ENCODE results near the gene GABRG3. TPM values are rescaled to one million over a fixed set of nuclear protein-coding genes. Genes with fewer than 3 reads are reported as not detected.

GABRG3 gene
- total and polyA plus RNA-seq, 2 donors (not counting 3 experiments of a cell fraction or from before 2014, with no cell fraction given) = not detected

DNA sequence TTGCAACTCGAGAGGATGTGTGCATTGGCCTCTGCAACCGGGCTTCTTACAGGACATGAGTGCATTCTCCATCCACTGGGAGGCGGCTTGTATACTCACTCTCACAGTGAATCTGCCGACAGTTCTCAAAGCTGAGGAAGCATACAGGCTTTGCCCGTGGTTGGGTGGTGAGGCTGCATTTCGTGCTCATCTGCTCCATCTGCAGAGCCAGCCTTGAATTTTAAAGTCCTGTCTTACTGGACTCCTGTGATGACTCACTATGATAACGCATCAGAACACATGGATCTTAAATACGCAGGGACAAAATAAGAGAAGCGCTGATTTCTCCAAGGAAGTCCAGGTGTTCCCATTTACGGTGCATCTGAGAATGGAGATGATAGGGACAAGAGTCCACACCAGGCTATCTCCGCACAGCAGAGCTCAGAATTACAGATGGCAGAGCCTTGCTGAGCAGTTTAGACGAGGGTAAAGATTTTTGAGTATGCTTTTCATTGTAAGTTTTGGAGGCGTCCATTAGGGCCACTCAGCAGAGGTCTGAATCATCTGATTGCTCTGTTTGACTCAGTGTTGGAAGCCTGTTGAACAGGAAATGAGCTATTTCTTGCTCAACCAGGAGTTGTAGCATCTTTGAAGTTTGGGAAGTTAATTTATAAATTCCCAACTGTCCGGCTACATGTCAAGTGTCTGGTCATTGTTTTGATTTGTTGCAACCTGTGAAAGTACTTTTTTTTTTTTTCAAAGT lies 87.1 kb downstream of the GABRG3 start:
- Histone ChIP-seq H3K9me1 (replicated peaks; ENCODE audit: control insufficient read depth, extremely low read depth, insufficient read depth, low read length) (no peaks in the 10 kb centered on the region), H3K79me2 (ENCODE audit: control insufficient read depth, insufficient read depth, low read length) (no peaks in the 10 kb centered on the region), H3K9ac (replicated peaks; ENCODE audit: extremely low read depth, insufficient read depth, low read length) (no peak overlapping the region), H3K27ac (ENCODE audit: insufficient read depth, low read depth, low read length) (no peak overlapping the region), H3K4me3 (replicated peaks in 1 of 3; ENCODE audit: insufficient read depth in 1 of 3, low read depth in 1 of 3, low read length in 3 of 3) (no peak overlapping the region), H2AFZ (ENCODE audit: low read depth, low read length) (no peak overlapping the region), H3K27me3 (ENCODE audit: control insufficient read depth in 2 of 2, insufficient read depth in 2 of 2, low read length in 2 of 2) (no peaks in the 10 kb centered on the region), H3K36me3 (ENCODE audit: control insufficient read depth in 2 of 2, extremely low read depth in 1 of 2, insufficient read depth in 2 of 2, low read length in 2 of 2) (no peaks in the 10 kb centered on the region), H3K4me1 (ENCODE audit: control insufficient read depth, extremely low read depth, insufficient read depth, low read length) (no peaks in the 10 kb centered on the region), H4K20me1 (replicated peaks; ENCODE audit: control insufficient read depth, extremely low read depth, insufficient read depth, low read length) (no peaks in the 10 kb centered on the region), H3K4me2 (ENCODE audit: insufficient read depth, low read length) (no peak overlapping the region), H3K9me3 (replicated peaks; ENCODE audit: control insufficient read depth, insufficient read depth, low read length) (no peaks in the 10 kb centered on the region)
- ChIA-PET CTCF (no interaction called here), POLR2A (no interaction called here)
- FAIRE-seq (no peak), DNase-seq (ENCODE audit: low read depth, low spot score) (no peak)
- intact Hi-C loops (cut with micrococcal nuclease) = loop anchor here (2.0 kb wide), 1 partner anchor 301 kb away; no protein-coding TSS in a partner anchor
- TF ChIP-seq, protein P1, sequence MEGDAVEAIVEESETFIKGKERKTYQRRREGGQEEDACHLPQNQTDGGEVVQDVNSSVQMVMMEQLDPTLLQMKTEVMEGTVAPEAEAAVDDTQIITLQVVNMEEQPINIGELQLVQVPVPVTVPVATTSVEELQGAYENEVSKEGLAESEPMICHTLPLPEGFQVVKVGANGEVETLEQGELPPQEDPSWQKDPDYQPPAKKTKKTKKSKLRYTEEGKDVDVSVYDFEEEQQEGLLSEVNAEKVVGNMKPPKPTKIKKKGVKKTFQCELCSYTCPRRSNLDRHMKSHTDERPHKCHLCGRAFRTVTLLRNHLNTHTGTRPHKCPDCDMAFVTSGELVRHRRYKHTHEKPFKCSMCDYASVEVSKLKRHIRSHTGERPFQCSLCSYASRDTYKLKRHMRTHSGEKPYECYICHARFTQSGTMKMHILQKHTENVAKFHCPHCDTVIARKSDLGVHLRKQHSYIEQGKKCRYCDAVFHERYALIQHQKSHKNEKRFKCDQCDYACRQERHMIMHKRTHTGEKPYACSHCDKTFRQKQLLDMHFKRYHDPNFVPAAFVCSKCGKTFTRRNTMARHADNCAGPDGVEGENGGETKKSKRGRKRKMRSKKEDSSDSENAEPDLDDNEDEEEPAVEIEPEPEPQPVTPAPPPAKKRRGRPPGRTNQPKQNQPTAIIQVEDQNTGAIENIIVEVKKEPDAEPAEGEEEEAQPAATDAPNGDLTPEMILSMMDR (IDR thresholded peaks at IDR 0.05; ENCODE audit: extremely low read depth in 1 of 2, insufficient read depth in 1 of 2, low read depth in 1 of 2, low read length in 2 of 2) = no peak
- TF ChIP-seq POLR2AphosphoS5 (IDR thresholded peaks at IDR 0.05; ENCODE audit: insufficient read depth, low read depth, low read length) (no peak), EZH2 (IDR thresholded peaks at IDR 0.05; ENCODE audit: borderline replicate concordance, low read depth, low read length, severe bottlenecking) (no peak), JUN (IDR thresholded peaks at IDR 0.05; ENCODE audit: borderline replicate concordance, insufficient read depth, insufficient read length, low read depth) (no peak), POLR2A (IDR thresholded peaks at IDR 0.05; ENCODE audit: low read depth, low read length) (no peak), FOS (IDR thresholded peaks at IDR 0.05; ENCODE audit: borderline replicate concordance, insufficient read depth, low read length) (no peak), MYC (IDR thresholded peaks at IDR 0.05; ENCODE audit: low read depth, low read length) (no peak), GATA2 (IDR thresholded peaks at IDR 0.05; ENCODE audit: insufficient read depth, insufficient read length, low read depth, low read length) (no peak)
- TF ChIP-seq, protein P2, sequence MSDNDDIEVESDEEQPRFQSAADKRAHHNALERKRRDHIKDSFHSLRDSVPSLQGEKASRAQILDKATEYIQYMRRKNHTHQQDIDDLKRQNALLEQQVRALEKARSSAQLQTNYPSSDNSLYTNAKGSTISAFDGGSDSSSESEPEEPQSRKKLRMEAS (IDR thresholded peaks at IDR 0.05; ENCODE audit: insufficient read depth, insufficient read length) = no peak
- dilution Hi-C loops (cut with MboI; ENCODE audit: extremely low pct_ligation_motif_present, low sequenced_read_pairs) = no loop called here
- BruUV-seq (replicated peaks) = no TSS peak

Data from endothelial cell of umbilical vein (primary cell).